GM12892 (cell line): Measurements from ENCODE around the gene LMLN.

ENCODE experiments used
- POLR2A ChIP-seq: IDR thresholded peaks from 2 replicates; pipeline ENCODE4 v1.6.1; 2011; ENCODE audit warnings: low read depth, low read length, control low read depth
- POLR2AphosphoS5 ChIP-seq: IDR thresholded peaks from 2 replicates; pipeline ENCODE4 v1.6.1; 2011; ENCODE audit warnings: low read depth, low read length, control low read depth

DNA sequence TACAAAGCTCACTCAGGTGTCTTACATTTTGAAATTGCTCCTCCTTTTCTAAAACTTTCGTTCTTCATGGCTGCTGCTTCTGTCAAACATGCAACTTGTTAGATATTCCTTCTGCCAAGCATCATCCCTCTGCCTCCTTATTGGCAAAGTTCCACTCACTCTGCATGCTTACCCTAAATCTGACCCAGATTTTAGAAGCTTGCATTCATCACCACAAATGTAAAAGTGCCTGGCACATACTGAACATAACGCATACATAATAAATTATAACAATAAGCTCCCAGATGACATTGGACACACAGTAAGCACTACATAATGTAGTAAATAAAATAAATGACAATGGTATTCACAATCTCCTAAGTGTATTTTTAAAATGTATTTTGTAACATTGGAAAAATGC is 107.4 kb downstream of the LMLN start:
- TF ChIP-seq POLR2A, result no peak
- TF ChIP-seq POLR2AphosphoS5, result no peak
